DOHH2 (cell line): ENCODE data around the gene CDK18.

Source experiments
- H3F3A ChIP-seq: fragments of 200-600 bp; sonication (generic), shearing (Covaris generic); 2 replicates; pipeline ENCODE4 v1.6.0; 2016; ENCODE audit warnings: antibody characterized with exemption, mild to moderate bottlenecking; ENCODE audit not compliant: control insufficient read depth, insufficient read depth
- H3K27ac ChIP-seq: fragments of 200-600 bp; sonication (generic); 2 replicates; pipeline ENCODE4 v1.5.1; 2014; ENCODE audit warnings: low read depth, mild to moderate bottlenecking, low read length, moderate library complexity
- H3K27me3 ChIP-seq: fragments of 200-600 bp; sonication (generic); 2 replicates; pipeline ENCODE4 v1.6.1; 2014; ENCODE audit warnings: mild to moderate bottlenecking, low read length, mixed read lengths; ENCODE audit not compliant: control insufficient read depth
- H3K36me3 ChIP-seq: fragments of 200-600 bp; sonication (generic); 2 replicates; pipeline ENCODE4 v1.6.1; 2014; ENCODE audit warnings: mild to moderate bottlenecking, low read length, moderate library complexity, mixed read lengths; ENCODE audit not compliant: control insufficient read depth
- H3K4me1 ChIP-seq: fragments of 200-600 bp; sonication (generic); 2 replicates; pipeline ENCODE4 v1.6.1; 2014; ENCODE audit warnings: mild to moderate bottlenecking, low read length, mixed read lengths; ENCODE audit not compliant: control insufficient read depth
- H3K4me2 ChIP-seq: fragments of 200-600 bp; sonication (generic); 2 replicates; pipeline ENCODE4 v1.6.0; 2014; ENCODE audit warnings: mild to moderate bottlenecking, low read length, moderate library complexity
- H3K4me3 ChIP-seq: fragments of 200-600 bp; sonication (generic); 2 replicates; pipeline ENCODE4 v1.5.1; 2014; ENCODE audit warnings: mild to moderate bottlenecking, low read length, mixed read lengths
- H3K79me2 ChIP-seq: fragments of 200-600 bp; sonication (generic); 2 replicates; pipeline ENCODE4 v1.6.1; 2014; ENCODE audit warnings: mild to moderate bottlenecking, low read length, mixed read lengths; ENCODE audit not compliant: control insufficient read depth
- H3K9me2 ChIP-seq: fragments of 200-600 bp; sonication (generic); replicated peaks from 2 replicates; pipeline ENCODE4 v1.6.1; 2014; ENCODE audit warnings: mild to moderate bottlenecking, low read length, mixed read lengths; ENCODE audit not compliant: control insufficient read depth
- H3K9me3 ChIP-seq: fragments of 200-600 bp; sonication (generic); 2 replicates; pipeline ENCODE4 v1.6.1; 2014; ENCODE audit warnings: antibody characterized with exemption, low read length, mixed read lengths; ENCODE audit not compliant: control insufficient read depth, insufficient read depth
- H4K20me1 ChIP-seq: fragments of 200-600 bp; sonication (generic); 2 replicates; pipeline ENCODE4 v1.6.0; 2014; ENCODE audit warnings: low read depth, mild to moderate bottlenecking, antibody characterized with exemption, low read length, moderate library complexity; ENCODE audit not compliant: control insufficient read depth, insufficient read depth
- EZH2phosphoT487 ChIP-seq: fragments of 200-600 bp; sonication (generic); IDR thresholded peaks from 2 replicates; pipeline ENCODE4 v1.6.1; 2017; ENCODE audit warnings: borderline replicate concordance, mild to moderate bottlenecking, antibody characterized with exemption, low read length, moderate library complexity, mixed read lengths
- TF ChIP-seq, protein P1 (sequence below): fragments of 200-600 bp; sonication (generic); IDR thresholded peaks from one replicate; pipeline ENCODE4 v1.5.1; 2014; ENCODE audit warnings: antibody characterized with exemption, mild to moderate bottlenecking, low read depth, low read length; ENCODE audit not compliant: poor library complexity, severe bottlenecking

Gene CDK18

DNA sequence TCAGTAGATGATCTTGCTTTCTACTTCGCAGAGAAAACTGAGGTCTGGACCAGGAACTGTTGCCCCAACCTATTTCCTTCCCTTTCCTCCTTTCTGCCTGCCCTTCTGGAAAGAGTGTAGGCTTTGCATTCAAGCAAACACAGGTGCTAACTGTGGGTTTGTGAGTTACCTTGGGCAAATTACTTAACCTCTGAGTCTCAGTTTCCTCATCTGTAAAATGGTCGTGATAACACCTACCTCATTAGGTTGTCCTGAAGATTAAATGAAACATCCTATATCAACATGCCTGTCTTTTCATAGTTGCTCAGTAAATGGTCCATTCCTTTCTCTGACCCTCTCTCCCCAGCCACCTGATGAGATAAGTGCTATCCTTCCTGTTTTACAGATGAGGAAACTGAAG lies 39.1 kb upstream of the CDK18 start:
- no peak for TF ChIP-seq EZH2phosphoT487
- TF ChIP-seq, protein P1, sequence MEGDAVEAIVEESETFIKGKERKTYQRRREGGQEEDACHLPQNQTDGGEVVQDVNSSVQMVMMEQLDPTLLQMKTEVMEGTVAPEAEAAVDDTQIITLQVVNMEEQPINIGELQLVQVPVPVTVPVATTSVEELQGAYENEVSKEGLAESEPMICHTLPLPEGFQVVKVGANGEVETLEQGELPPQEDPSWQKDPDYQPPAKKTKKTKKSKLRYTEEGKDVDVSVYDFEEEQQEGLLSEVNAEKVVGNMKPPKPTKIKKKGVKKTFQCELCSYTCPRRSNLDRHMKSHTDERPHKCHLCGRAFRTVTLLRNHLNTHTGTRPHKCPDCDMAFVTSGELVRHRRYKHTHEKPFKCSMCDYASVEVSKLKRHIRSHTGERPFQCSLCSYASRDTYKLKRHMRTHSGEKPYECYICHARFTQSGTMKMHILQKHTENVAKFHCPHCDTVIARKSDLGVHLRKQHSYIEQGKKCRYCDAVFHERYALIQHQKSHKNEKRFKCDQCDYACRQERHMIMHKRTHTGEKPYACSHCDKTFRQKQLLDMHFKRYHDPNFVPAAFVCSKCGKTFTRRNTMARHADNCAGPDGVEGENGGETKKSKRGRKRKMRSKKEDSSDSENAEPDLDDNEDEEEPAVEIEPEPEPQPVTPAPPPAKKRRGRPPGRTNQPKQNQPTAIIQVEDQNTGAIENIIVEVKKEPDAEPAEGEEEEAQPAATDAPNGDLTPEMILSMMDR = no peak
- no peaks in the 10 kb centered on the region for H4K20me1 ChIP-seq
- H3K4me2 ChIP-seq = no peak overlapping the region
- no peaks in the 10 kb centered on the region for H3K79me2 ChIP-seq
- no peaks in the 10 kb centered on the region for H3K9me2 ChIP-seq
- H3K27me3 ChIP-seq = peaks cover 37% of the 10 kb centered on the region
- no peaks in the 10 kb centered on the region for H3K9me3 ChIP-seq
- no peak overlapping the region for H3K4me3 ChIP-seq
- no peaks in the 10 kb centered on the region for H3K36me3 ChIP-seq
- H3K27ac ChIP-seq = no peak overlapping the region
- no peaks in the 10 kb centered on the region for H3K4me1 ChIP-seq
- no peaks in the 10 kb centered on the region for H3F3A ChIP-seq

DNA sequence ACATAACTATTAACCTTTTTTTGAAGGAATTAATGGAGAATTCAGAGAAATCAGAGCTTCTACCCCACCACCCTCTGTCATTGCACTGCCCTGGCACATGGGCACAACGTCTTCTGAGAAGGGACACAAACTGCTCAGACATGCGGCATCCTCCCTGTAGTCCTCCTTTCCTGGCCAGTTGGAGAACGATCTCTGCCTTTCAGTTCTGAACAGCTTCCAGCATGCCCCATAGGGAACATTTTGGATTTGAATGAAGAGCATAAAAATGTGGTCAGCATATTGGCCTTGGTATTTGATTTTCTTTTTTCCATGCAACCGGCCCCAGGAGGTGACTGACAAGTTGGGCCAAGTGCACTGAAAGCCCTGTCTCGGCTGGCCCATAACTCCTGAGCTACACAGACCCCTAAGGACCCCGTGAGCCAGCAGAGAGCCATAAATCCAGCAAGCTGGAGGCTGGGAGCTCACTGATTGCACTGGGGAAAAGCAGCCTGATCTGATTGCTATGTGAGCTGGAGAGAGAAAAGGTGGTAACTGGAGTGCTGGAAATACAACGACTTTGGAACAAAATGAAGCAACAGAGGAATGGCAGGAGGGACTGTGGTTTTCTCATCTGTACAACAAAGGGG lies 37.8 kb upstream of the CDK18 start:
- Histone ChIP-seq H3K36me3 (no peaks in the 10 kb centered on the region), H3K4me3 (no peak overlapping the region), H3K79me2 (no peaks in the 10 kb centered on the region), H3K4me1 (no peaks in the 10 kb centered on the region), H3K9me3 (no peaks in the 10 kb centered on the region), H3K4me2 (no peak overlapping the region), H4K20me1 (no peaks in the 10 kb centered on the region), H3K9me2 (no peaks in the 10 kb centered on the region), H3K27ac (no peak overlapping the region), H3K27me3 (peaks cover 34% of the 10 kb centered on the region), H3F3A (no peaks in the 10 kb centered on the region)
- TF ChIP-seq, protein P1 = no peak
- TF ChIP-seq EZH2phosphoT487 = no peak

DNA sequence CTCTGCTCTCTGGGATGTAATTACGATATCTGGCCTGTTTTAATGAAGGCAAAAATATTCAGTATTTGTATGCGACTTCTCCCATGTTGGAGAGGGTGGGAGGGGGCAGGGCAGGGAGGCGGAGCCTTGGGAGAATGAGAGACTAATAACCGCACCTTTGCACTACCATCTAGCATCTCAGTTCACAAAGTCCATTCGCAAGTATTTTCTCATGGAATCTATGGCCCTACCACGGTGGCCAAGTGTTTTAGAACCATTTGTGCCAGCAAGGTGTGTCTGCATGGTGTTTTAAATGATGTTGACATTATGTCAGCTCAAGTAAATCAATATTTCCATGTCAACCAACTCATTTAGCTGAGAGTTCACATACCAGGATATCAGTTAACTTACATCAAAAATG lies 34.3 kb upstream of the CDK18 start:
- Histone ChIP-seq H3K27me3 (peaks cover 34% of the 10 kb centered on the region), H3K4me1 (no peaks in the 10 kb centered on the region), H3K27ac (no peak overlapping the region), H3K36me3 (no peaks in the 10 kb centered on the region), H3K9me3 (peaks cover 7% of the 10 kb centered on the region), H4K20me1 (no peaks in the 10 kb centered on the region), H3K4me3 (no peak overlapping the region), H3K79me2 (no peaks in the 10 kb centered on the region), H3F3A (no peaks in the 10 kb centered on the region), H3K9me2 (no peaks in the 10 kb centered on the region), H3K4me2 (no peak overlapping the region)
- TF ChIP-seq EZH2phosphoT487 = no peak
- TF ChIP-seq, protein P1 = no peak
